GM19099 (cell line): ENCODE results near the gene PAOX.

Experiments
- POLR2A ChIP-seq: IDR thresholded peaks from 3 replicates; pipeline ENCODE4 v1.6.1; 2011; ENCODE audit warnings: low read depth; ENCODE audit not compliant: insufficient read length; ENCODE audit errors: extremely low read depth

Gene PAOX

GRCh38 chr10:133370030-133370786, 8.9 kb upstream of the PAOX start:
- no peak for TF ChIP-seq POLR2A

GRCh38 chr10:133372507-133372906, 6.6 kb upstream of the PAOX start:
- TF ChIP-seq POLR2A, result no peak

DNA sequence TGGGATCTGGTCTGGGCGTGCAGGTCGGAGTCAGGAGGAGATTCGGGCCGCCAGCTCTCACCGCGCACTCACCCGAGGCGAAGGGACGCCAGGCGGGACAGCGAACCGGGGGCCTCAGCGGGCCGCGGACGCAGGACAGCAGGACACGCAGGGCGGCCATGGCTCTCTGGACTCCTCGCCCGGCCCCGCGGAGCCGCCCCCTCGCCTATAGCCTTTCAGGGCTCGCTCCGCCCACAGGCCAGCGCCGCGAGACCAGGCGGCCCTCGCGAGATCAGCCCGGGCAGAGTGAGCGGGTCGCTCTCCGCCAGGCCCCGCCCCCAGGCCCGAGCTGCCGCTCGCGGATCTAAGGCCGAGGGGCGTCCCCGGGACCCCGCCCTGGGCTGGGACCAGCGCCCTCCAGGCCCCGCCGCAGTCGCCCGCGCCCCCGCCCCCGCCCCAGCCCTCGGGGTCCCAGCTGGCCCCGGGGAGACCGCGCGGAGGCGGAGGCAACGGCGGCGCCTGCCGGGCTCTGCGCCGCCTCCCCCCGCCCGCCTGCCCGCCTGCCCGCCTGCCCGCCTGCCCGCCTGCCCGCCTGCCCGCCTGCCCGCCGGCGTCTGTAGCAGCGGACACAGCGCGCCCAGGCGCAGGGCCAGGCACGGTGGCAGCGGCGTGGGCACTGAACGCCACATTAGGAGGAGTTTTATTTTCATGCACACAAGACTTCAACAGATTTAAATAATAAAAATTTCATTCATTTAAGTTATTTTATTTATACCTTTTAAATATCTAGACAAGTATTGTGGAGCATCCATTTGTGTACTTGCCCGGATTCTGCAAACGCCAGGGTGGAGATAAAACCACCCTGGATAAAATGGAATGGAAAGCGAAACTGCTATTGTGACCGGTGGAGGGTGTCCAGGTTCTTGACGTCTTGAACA, 5.6 kb upstream of the PAOX start, which contains the start of gene ECHS1:
TSS of gene ECHS1 (minus strand) at position 181 of the 917 bp plus-strand sequence. CDS start at position 160, 21 bp downstream.
- TF ChIP-seq POLR2A, result peak; percentile 89

DNA sequence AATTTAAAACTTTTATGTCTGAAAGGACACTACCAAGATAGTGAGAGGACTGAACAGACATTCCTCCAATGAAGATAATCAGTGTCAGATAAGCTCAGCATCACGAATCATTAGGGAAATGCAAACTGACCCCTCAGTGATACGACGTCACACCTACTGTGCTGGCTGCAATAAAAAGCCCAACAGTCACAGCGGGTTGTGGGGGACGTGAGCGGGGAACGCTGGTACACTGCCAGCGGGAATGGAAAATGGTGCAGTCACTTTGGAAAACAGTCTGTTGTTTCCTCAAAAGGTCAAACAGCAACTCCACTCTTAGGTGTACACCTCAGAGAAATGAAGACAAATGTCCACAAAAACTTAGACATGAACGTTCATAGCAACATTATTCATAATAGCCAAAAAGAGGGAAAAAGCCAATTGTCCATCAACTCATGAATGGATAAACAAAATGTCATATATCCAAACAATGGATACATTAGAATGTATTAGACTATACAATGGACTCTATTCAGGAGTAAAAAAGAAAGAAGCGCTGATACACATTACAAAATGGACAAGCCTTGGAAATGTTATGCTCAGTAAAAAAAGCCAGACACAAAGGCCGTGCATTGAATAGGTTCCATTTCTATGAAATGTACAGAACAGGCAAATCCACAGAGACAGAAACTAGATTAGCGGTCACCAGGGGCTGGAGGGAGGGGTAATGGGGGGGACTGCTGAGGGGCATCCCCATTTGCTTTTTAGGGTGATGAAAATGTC, 3.5 kb upstream of the PAOX start:
- no peak for TF ChIP-seq POLR2A

DNA sequence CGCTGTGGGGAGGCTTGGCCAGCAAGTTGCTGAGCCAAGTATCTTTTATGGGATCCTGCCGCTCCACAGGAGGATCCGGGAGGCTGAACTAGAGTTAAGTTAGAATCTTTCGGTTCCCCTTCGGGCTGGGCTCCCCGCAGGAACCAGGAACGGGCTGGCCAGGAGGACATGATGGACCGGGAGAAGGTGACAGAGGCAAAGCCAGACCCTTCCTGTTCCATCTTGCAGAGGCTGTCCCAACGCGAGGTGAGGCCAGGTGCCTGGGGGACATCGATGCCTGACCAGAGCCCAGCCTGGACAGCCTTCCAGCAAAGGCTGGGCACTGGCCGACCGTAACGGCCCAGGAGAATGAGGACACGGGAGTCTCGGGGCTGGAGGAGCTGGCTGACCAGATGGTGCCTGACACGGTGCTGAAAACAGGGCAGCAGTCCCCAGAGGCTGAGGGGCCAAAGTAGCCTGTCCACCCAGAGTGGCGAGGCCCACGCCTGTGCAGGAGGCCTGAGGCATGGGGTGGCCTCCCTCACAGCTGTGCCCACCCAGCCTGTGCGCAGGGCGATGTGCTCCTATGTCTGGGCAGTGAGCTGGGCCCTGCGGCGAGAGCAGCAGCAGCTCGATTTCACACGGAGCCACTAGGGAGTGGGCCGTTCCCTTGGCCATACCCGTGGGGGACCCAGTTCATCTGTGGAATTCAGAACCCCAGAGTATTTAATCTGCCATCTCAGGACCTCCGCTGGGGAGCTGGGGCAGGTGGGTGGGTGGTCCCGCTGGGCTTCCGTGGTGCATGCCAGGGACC, 1.8 kb upstream of the PAOX start:
- no peak for TF ChIP-seq POLR2A

DNA sequence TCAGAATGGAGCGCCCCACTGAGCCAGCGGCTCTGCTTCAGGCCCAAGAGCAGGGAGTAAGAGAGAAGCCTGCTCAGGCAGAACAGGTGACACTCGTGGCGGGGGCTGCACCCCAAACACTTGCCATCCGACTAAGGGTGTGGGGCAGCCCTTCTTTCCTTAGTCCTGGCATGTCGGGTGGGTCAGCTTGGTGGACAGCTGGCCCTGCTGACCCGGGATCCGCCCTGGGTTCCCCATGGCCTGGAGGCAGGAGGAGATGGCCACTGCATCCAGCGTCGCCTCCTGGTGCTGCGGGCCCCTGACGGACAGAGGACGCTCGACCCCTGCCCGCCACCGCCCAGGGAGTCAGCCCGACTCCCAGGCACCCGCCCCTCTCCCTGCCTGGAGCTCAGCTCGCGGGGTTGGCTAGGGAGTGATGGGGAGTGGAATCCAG, 1.2 kb upstream of the PAOX start:
- no peak for TF ChIP-seq POLR2A

- no peak for TF ChIP-seq POLR2A
Measured at GRCh38 chr10:133378251-133379096, 588 bp upstream of the PAOX start.

DNA sequence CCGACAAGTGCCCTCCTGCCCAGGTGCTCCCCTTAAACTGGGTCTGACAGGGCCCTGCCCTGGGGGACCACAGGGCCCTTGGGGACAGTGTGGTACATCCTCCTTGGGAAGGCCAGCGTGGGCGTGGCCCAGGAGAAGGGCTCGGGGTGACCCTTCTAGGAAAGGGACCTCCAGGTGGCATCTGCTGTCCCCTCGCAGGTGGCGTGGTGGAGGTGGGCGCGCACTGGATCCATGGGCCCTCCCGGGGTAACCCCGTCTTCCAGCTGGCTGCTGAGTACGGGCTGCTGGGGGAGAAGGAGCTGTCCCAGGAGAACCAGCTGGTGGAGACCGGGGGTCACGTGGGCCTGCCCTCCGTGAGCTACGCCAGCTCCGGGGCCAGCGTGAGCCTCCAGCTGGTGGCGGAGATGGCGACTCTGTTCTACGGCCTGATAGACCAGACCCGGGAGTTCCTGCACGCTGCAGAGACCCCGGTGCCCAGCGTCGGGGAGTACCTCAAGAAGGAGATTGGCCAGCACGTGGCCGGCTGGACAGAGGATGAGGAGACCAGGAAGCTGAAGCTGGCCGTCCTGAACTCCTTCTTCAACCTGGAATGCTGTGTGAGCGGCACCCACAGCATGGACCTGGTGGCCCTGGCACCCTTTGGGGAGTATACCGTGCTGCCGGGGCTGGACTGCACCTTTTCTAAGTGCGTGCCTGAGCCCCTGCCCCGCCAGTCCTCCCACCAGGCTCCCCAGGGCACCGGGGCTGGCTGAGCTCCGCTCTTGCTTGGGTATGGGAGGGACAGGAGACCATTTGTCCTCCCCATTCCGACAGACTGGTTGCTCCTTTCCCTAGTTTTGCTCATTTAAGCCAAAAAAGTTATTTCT, 972 bp downstream of the PAOX start:
- TF ChIP-seq POLR2A, result no peak

DNA sequence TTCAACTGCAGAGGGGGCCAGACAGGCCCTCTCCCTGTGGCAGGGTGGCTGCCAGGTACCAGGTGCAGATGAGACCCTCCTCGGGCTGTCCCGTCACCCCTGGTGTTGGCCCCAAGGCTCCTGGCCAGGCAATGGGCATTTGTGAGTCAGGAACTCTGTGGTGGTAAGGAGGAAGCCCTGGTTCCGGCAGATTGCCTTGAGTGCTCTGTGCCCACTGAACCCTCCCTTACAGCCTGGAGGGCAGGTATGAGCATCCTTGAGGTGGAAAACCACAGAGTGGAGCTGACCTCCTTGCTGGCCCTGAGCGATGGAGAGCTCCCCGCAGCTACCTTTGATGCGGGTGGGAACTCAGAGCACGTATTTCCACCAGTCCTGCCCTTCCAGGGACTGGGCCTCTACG, 2.0 kb downstream of the PAOX start:
- no peak for TF ChIP-seq POLR2A

GRCh38 chr10:133383551-133383950, 4.5 kb downstream of the PAOX start:
- no peak for TF ChIP-seq POLR2A

GRCh38 chr10:133384071-133384470, 5.0 kb downstream of the PAOX start:
- TF ChIP-seq POLR2A, result no peak

GRCh38 chr10:133385214-133385613, 6.2 kb downstream of the PAOX start:
- no peak for TF ChIP-seq POLR2A

- no peak for TF ChIP-seq POLR2A
Measured at GRCh38 chr10:133388236-133388972, 9.3 kb downstream of the PAOX start.
